IPS-18a (cell line): ENCODE results near the gene LEFTY2.
"Not testable (repeated sequence)": the region's sequence is repeated elsewhere in the genome, so short reads cannot be mapped to it uniquely, and the experiment has no call there.

Experiments
- H3K27ac ChIP-seq: one replicate; pipeline ENCODE4 v1.5.1; 2013; ENCODE audit warnings: low read length
- H3K27me3 ChIP-seq: one replicate; pipeline ENCODE4 v1.6.1; 2013; ENCODE audit warnings: mild to moderate bottlenecking, low read length; ENCODE audit not compliant: control insufficient read depth, insufficient read depth
- H3K36me3 ChIP-seq: one replicate; pipeline ENCODE4 v1.6.1; 2013; ENCODE audit warnings: low read depth, low read length; ENCODE audit not compliant: control insufficient read depth
- H3K4me1 ChIP-seq: one replicate; pipeline ENCODE4 v1.6.1; 2013; ENCODE audit warnings: low read depth, low read length; ENCODE audit not compliant: control insufficient read depth
- H3K4me3 ChIP-seq: one replicate; pipeline ENCODE4 v1.5.1; 2013; ENCODE audit warnings: low read length
- H3K9ac ChIP-seq: one replicate; pipeline ENCODE4 v1.6.1; 2013; ENCODE audit warnings: mild to moderate bottlenecking, low read length, moderate library complexity
- H3K9me3 ChIP-seq: one replicate; pipeline ENCODE4 v1.6.1; 2013; ENCODE audit warnings: low read depth, low read length; ENCODE audit not compliant: control insufficient read depth

LEFTY2 gene

DNA sequence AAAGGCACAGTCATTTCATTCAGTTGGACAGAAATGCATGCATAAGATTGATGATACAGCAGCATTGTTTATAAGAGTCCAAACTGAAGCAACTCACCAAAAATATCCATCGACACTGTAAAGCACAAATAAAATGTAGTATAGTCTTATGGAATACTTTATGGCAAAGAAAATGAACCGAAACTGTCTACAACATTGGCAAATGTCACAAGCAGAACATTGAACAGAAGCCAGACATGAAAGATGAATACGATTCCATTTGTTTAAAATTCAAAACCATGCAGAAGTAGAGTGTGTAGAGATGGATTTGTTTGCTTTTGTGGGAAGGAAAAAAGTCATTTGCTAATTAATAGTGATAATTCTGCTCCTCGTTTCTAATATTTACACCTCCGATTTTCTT lies 44.5 kb downstream of the LEFTY2 start:
- H3K9me3 ChIP-seq = no peaks in the 10 kb centered on the region
- no peak overlapping the region for H3K27ac ChIP-seq
- H3K27me3 ChIP-seq = no peaks in the 10 kb centered on the region
- no peaks in the 10 kb centered on the region for H3K36me3 ChIP-seq
- H3K4me3 ChIP-seq = no peak overlapping the region
- H3K4me1 ChIP-seq = peaks cover 16% of the 10 kb centered on the region
- H3K9ac ChIP-seq = no peak overlapping the region

- no peak overlapping the region for H3K27ac ChIP-seq
- H3K9ac ChIP-seq = no peak overlapping the region
- no peaks in the 10 kb centered on the region for H3K36me3 ChIP-seq
- H3K9me3 ChIP-seq = no peaks in the 10 kb centered on the region
- no peak overlapping the region for H3K4me3 ChIP-seq
- H3K4me1 ChIP-seq = peaks cover 16% of the 10 kb centered on the region
- peaks cover 17% of the 10 kb centered on the region for H3K27me3 ChIP-seq
Measured at GRCh38 chr1:225892307-225892706, 48.7 kb downstream of the LEFTY2 start.

- Histone ChIP-seq H3K4me1 (peaks cover 16% of the 10 kb centered on the region), H3K9me3 (no peaks in the 10 kb centered on the region), H3K9ac (no peak overlapping the region), H3K27ac (no peak overlapping the region), H3K27me3 (peaks cover 24% of the 10 kb centered on the region), H3K4me3 (no peak overlapping the region), H3K36me3 (no peaks in the 10 kb centered on the region)
Measured at GRCh38 chr1:225891229-225891972, 49.6 kb downstream of the LEFTY2 start.

DNA sequence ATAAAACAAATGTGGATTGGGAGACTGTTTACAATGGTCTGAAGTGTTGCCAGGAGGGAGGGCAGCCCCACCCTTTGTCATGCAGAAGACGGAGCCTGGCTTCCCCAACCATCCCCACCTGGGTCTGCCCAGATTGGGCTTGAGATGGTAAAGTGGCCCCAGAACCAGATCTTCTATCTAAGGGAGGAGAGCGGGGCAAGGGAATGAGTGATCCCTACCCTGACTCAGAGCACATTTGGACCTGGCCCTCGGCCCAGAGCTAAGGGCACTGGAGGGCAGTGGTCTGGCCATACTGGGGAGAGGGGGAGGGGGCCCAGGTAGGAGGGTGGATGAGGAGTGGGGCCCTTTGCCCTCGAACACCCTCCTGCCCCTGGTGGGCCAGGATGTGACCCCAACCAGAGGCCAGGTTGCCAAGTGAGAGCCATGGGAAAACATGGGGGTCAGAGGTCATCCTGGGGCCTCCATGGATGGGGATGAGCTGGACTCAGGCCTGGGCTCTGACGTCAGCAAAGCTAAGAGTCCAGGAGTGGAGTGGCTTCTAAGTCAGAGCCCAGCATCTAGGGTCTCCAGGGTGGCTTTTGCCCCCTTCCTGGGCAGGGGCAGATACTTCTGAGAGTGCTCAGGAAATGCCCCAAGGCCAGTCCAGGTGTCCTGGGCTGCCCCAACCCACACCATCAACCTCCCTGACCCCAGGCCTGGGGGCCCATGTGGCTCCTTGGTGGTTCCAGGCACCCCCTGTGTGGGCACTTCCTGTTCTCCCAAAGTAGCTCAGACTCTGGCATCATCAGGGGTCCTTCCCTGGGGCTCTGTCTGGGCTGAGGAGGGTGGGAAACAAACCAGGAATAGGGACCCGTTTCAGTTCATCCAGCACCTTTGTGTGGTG lies 50.4 kb downstream of the LEFTY2 start:
- Histone ChIP-seq H3K4me3 (no peak overlapping the region), H3K4me1 (peaks cover 16% of the 10 kb centered on the region), H3K9me3 (no peaks in the 10 kb centered on the region), H3K27ac (no peak overlapping the region), H3K9ac (no peak overlapping the region), H3K36me3 (no peaks in the 10 kb centered on the region), H3K27me3 (peaks cover 24% of the 10 kb centered on the region)

GRCh38 chr1:225889743-225890142 lies 51.3 kb downstream of the LEFTY2 start:
- Histone ChIP-seq H3K27ac (no peak overlapping the region), H3K4me3 (no peak overlapping the region), H3K4me1 (peaks cover 16% of the 10 kb centered on the region)

GRCh38 chr1:225888898-225889601 lies 52.0 kb downstream of the LEFTY2 start, which contains the start of gene LEFTY1:
Gene LEFTY1 (minus strand): TSS chr1:225889146. CDS start chr1:225889066, 80 bp downstream.
- H3K4me3 ChIP-seq = no peak within 1 kb of the TSS
- no peaks in the 10 kb centered on the region for H3K36me3 ChIP-seq
- no peak within 1 kb of the TSS for H3K9ac ChIP-seq
- H3K9me3 ChIP-seq = no peaks in the 10 kb centered on the region
- H3K4me1 ChIP-seq = peaks cover 16% of the 10 kb centered on the region
- H3K27me3 ChIP-seq = peaks cover 24% of the 10 kb centered on the region
- H3K27ac ChIP-seq = no peak within 1 kb of the TSS

More at GRCh38 chr1:225889743-225890142, 51.3 kb downstream of the LEFTY2 start:
- Histone ChIP-seq H3K27me3 (peaks cover 24% of the 10 kb centered on the region), H3K9ac (no peak overlapping the region), H3K36me3 (no peaks in the 10 kb centered on the region), H3K9me3 (no peaks in the 10 kb centered on the region)

GRCh38 chr1:225888289-225888897 lies 52.6 kb downstream of the LEFTY2 start:
- Histone ChIP-seq H3K27me3 (peaks cover 31% of the 10 kb centered on the region), H3K36me3 (no peaks in the 10 kb centered on the region), H3K9me3 (no peaks in the 10 kb centered on the region), H3K9ac (no peak overlapping the region), H3K4me3 (no peak overlapping the region), H3K27ac (no peak overlapping the region), H3K4me1 (peaks cover 16% of the 10 kb centered on the region)

GRCh38 chr1:225887554-225888288 lies 53.3 kb downstream of the LEFTY2 start:
- not testable (repeated sequence) for H3K36me3 ChIP-seq, H3K9me3 ChIP-seq, H3K4me3 ChIP-seq, H3K27ac ChIP-seq, H3K9ac ChIP-seq
- peaks cover 16% of the 10 kb centered on the region for H3K4me1 ChIP-seq
- H3K27me3 ChIP-seq = peaks cover 37% of the 10 kb centered on the region

DNA sequence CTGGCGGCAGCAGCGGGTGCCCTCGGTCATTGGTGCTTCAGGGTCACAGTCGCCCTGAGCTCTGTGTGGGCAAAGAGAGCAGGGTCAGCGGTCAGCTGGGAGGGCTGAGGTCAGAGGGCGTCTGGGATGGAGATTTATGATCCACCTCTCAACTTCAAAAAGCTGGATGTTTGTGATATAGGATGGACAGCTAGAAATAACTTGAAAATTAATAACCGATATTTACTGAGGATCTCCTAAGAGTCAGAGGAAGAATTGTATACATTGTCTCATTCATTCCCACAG lies 54.0 kb downstream of the LEFTY2 start:
- no peak overlapping the region for H3K27ac ChIP-seq
- H3K27me3 ChIP-seq = peaks cover 40% of the 10 kb centered on the region
- H3K9me3 ChIP-seq = no peaks in the 10 kb centered on the region
- H3K4me3 ChIP-seq = no peak overlapping the region
- H3K9ac ChIP-seq = no peak overlapping the region
- H3K4me1 ChIP-seq = peaks cover 16% of the 10 kb centered on the region
- no peaks in the 10 kb centered on the region for H3K36me3 ChIP-seq
